CD4-positive, alpha-beta memory T cell (primary cell): ENCODE results near the gene FCF1. TPM values are rescaled to one million over a fixed set of nuclear protein-coding genes. Genes with fewer than 3 reads are reported as not detected.

ENCODE experiments used
- CTCF ChIA-PET: fragments of 350-600 bp; sonication (Branson Sonifier 250); formaldehyde crosslinking; loops from one replicate; lab custom pipeline; 2021; ENCODE audit warnings: inconsistent platforms; ENCODE audit not compliant: partially characterized antibody; lab: Charles Lee
- POLR2A ChIA-PET: fragments of 350-600 bp; sonication (Branson Sonifier 250); formaldehyde crosslinking; loops from one replicate; lab custom pipeline; 2021; ENCODE audit not compliant: partially characterized antibody; lab: Charles Lee
- DNase-seq, 5 donors: peaks; one replicate each; pipeline versions ENCODE4 v3.0.0 to v3.0.0-alpha.2; 2020 to 2022; ENCODE audit warnings: mixed read lengths in 1 of 5
- H3K27ac ChIP-seq: one replicate; pipeline ENCODE4 v1.7.0; 2013; ENCODE audit warnings: low read depth, low read length
- H3K27me3 ChIP-seq: 2 replicates; pipeline ENCODE4 v1.7.0; 2013; ENCODE audit warnings: mild to moderate bottlenecking, low read length, moderate library complexity; ENCODE audit not compliant: insufficient read depth
- H3K36me3 ChIP-seq: 2 replicates; pipeline ENCODE4 v1.7.0; 2013; ENCODE audit warnings: mild to moderate bottlenecking, low read length, moderate library complexity; ENCODE audit not compliant: insufficient read depth
- H3K4me1 ChIP-seq: 2 replicates; pipeline ENCODE4 v1.7.0; 2013; ENCODE audit warnings: mild to moderate bottlenecking, low read length, moderate library complexity; ENCODE audit not compliant: insufficient read depth
- H3K4me3 ChIP-seq, 2 donors: one replicate each; pipeline ENCODE4 v1.7.0; 2013; ENCODE audit warnings: low read length in 2 of 2, mild to moderate bottlenecking in 1 of 2
- H3K9me3 ChIP-seq, 2 donors: one replicate each; pipeline ENCODE4 v1.7.0; 2013; ENCODE audit warnings: low read length in 2 of 2, control low read depth in 1 of 2; ENCODE audit not compliant: control insufficient read depth in 1 of 2
- H3K27ac Mint-ChIP-seq, 7 donors: one replicate each; pipeline ENCODE4 v1.8.0; 2020 to 2021; ENCODE audit warnings: mixed read lengths in 7 of 7, mild to moderate bottlenecking in 6 of 7, inconsistent platforms in 3 of 7, moderate library complexity in 3 of 7
- H3K27me3 Mint-ChIP-seq, 2 donors: one replicate each; pipeline ENCODE4 v1.8.0; 2020 to 2021; ENCODE audit warnings: mixed read lengths in 2 of 2
- H3K36me3 Mint-ChIP-seq, 2 donors: one replicate each; pipeline ENCODE4 v1.8.0; 2020 to 2021; ENCODE audit warnings: mixed read lengths in 2 of 2, inconsistent platforms in 1 of 2, mild to moderate bottlenecking in 1 of 2
- H3K4me1 Mint-ChIP-seq, 4 donors: one replicate each; pipeline ENCODE4 v1.8.0; 2020 to 2021; ENCODE audit warnings: mixed read lengths in 4 of 4, mild to moderate bottlenecking in 1 of 4
- H3K4me3 Mint-ChIP-seq, 8 donors: one replicate each; pipeline ENCODE4 v1.8.0; 2020 to 2021; ENCODE audit warnings: mixed read lengths in 8 of 8, mild to moderate bottlenecking in 7 of 8, moderate library complexity in 6 of 8, inconsistent platforms in 3 of 8
- H3K9me3 Mint-ChIP-seq, 8 donors: one replicate each; pipeline ENCODE4 v1.8.0; 2020 to 2021; ENCODE audit warnings: mixed read lengths in 8 of 8, mild to moderate bottlenecking in 5 of 8, inconsistent platforms in 3 of 8, moderate library complexity in 1 of 8
- intact Hi-C: fragments of 100-400 bp; cut with micrococcal nuclease; formaldehyde crosslinking; loops from one replicate; pipeline ENCODE4 v1.15.1; 2023
- polyA plus RNA-seq, 2 donors: library from polyadenylated mRNA; unstranded; fragments of 300-500 nt; fragmentation: Illumina TruSeq; gene quantifications; one replicate each; pipeline ENCODE4 v1.2.3, GENCODE V29; 2021
- total RNA-seq, 2 experiments: library from RNA; stranded (reverse); gene quantifications; one replicate each; pipeline ENCODE4 v1.2.3, GENCODE V29; 2021

The FCF1 gene
- total and polyA plus RNA-seq, 4 experiments from 2014 or later = 28.6 to 57.9 (median 46.5) TPM

DNA sequence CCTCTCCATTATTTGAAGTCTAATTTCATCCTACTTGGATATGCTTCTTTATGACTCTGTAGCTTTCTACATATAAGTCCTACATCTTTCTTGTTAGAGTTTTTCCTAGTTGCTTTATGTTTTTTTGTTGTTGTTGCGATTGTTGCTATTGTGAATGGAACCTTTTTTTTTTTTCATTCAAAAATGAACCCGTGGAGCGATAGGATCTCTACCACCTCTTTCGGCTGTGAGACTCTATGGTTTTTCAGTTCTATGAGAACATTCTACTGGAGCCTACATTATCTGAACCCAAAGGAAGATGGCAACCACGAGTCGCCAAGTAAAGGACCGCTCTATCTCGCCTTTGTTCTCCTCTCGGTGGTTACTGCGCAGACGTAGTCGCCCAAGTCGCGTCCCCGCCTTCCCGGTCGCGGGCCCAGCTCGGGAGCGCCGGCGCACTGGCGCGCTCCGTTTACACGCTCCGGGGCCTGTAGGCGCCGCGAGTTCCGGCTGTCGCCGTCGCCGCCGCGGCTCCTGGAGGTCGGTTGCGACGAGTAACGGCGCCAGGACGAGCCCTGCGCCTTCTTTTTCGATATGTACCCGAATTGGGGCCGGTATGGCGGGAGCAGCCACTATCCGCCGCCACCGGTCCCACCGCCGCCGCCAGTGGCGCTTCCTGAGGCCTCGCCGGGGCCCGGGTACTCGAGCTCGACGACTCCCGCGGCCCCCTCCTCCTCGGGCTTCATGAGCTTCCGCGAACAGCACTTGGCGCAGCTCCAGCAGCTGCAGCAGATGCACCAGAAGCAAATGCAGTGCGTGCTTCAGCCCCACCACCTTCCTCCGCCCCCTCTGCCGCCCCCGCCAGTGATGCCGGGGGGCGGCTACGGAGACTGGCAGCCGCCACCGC, 50.2 kb downstream of the FCF1 start, which contains the start of gene YLPM1:
YLPM1 (plus strand) TSS at position 400 of the 886 bp plus-strand sequence; CDS start at position 574, 174 bp downstream.
- Histone ChIP-seq H3K9me3 (no peaks in the 10 kb centered on the region), H3K4me3 (peak within 1 kb of the TSS; percentile 77), H3K36me3 (no peaks in the 10 kb centered on the region), H3K27ac (peak within 1 kb of the TSS; percentile 93), H3K27me3 (no peaks in the 10 kb centered on the region), H3K4me1 (peaks cover 50% of the 10 kb centered on the region)
- Mint-ChIP-seq H3K9me3 (no peaks in the 10 kb centered on the region), H3K27me3 (no peaks in the 10 kb centered on the region), H3K4me1 (peaks cover 33 to 54% (median 44%) of the 10 kb centered on the region in 4 donors), H3K4me3 (peak within 1 kb of the TSS; percentile 87 to 99 (median 91)), H3K27ac (peak within 1 kb of the TSS; percentile 92 to 98 (median 95)), H3K36me3 (peaks cover 5 to 27% of the 10 kb centered on the region in 2 donors)
- CTCF ChIA-PET = interaction anchor here (0.6 to 2.5 kb wide), 22 partner anchors 9 to 154 kb away, joined by 3 to 19 read pairs (median 3); partner anchors contain the start of gene LTBP2
- intact Hi-C loops = loop anchor here (1.0 to 5.0 kb wide), 8 partner anchors 30 to 460 kb away; partner anchors contain the start of genes ABCD4, AREL1, DLST and FCF1
- DNase-seq = peak; percentile 95 to 97 (median 96)
- POLR2A ChIA-PET = interaction anchor here (0.6 to 2.8 kb wide), 37 partner anchors 9 to 1705 kb away, joined by 3 to 16 read pairs (median 4); partner anchors contain the start of genes ACYP1, AREL1, EIF2B2 and ENTPD5

DNA sequence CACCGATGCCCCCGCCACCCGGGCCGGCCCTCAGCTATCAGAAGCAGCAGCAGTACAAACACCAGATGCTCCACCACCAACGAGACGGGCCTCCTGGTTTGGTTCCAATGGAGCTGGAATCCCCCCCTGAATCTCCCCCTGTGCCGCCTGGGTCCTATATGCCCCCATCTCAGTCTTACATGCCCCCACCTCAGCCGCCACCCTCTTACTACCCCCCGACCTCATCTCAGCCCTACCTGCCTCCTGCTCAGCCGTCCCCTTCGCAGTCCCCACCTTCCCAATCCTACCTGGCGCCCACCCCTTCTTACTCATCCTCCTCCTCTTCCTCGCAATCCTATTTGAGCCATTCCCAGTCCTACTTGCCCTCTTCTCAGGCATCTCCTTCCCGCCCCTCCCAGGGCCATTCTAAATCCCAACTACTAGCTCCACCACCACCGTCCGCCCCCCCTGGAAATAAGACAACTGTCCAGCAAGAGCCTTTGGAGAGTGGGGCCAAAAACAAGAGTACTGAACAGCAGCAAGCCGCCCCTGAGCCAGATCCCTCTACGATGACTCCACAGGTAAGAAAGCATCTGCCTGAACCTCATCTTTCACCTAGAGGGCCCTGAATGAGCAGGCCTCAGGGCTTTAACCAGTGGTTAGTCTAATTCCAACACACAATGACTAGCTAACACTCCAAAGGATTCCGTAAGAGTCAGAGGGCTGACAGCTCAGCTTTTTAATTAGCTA, 51.0 kb downstream of the FCF1 start:
- H3K4me1 ChIP-seq = peaks cover 56% of the 10 kb centered on the region
- H3K4me1 Mint-ChIP-seq = peaks cover 39 to 61% (median 49%) of the 10 kb centered on the region in 4 donors

DNA sequence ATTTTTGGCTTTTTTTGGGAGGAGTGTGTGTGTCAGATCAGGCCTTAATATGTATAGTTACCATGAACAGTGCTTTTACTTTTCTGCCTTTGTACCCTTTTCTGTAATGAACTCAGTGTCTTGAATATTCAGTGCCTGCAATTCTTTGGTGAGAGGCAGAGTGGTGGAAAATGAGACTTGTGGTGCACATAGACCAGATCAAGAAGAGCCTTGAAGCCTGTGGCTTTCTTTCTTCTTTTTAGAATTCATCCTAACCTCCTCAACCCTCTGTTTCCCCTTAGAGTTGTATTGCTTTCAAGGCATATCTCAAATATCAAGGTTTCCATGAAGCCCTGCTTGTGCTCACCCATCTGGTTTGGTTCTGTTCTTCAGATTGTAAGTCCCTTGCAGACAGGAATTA, 52.8 kb downstream of the FCF1 start:
- ChIA-PET POLR2A (no interaction called here), CTCF (no interaction called here)
- peaks cover 59% of the 10 kb centered on the region for H3K4me1 ChIP-seq
- intact Hi-C loops = no loop called here
- no peaks in the 10 kb centered on the region for H3K9me3 ChIP-seq
- peak overlapping the region; percentile 93 for H3K27ac ChIP-seq
- Mint-ChIP-seq H3K4me1 (peaks cover 41 to 69% (median 55%) of the 10 kb centered on the region in 4 donors), H3K4me3 (peak overlapping the region; percentile 87 to 99 (median 91)), H3K27ac (peak overlapping the region in 6 of 7 donors; percentile 2 to 93 (median 76)), H3K9me3 (peaks cover 0 to 1% (median 0%) of the 10 kb centered on the region in 8 donors), H3K36me3 (peaks cover 10 to 33% of the 10 kb centered on the region in 2 donors), H3K27me3 (no peaks in the 10 kb centered on the region)
- H3K36me3 ChIP-seq = no peaks in the 10 kb centered on the region
- H3K27me3 ChIP-seq = no peaks in the 10 kb centered on the region
- peak overlapping the region; percentile 0 to 77 for H3K4me3 ChIP-seq
- peak in 2 of 5 donors; percentile 16 to 25 for DNase-seq

More for the DNA sequence above, 51.0 kb downstream of the FCF1 start:
- H3K36me3 Mint-ChIP-seq = peaks cover 8 to 31% of the 10 kb centered on the region in 2 donors
- H3K9me3 Mint-ChIP-seq = no peaks in the 10 kb centered on the region
- H3K4me3 Mint-ChIP-seq = peak overlapping the region; percentile 87 to 99 (median 91)
- H3K27me3 ChIP-seq = no peaks in the 10 kb centered on the region
- H3K9me3 ChIP-seq = no peaks in the 10 kb centered on the region
- H3K4me3 ChIP-seq = peak overlapping the region; percentile 77
- no peaks in the 10 kb centered on the region for H3K36me3 ChIP-seq
- ChIA-PET CTCF (interaction anchor here (0.7 to 2.5 kb wide), 14 partner anchors 8 to 155 kb away, joined by 3 to 19 read pairs (median 3); partner anchors contain the start of gene LTBP2), POLR2A (interaction anchor here (1.0 to 2.8 kb wide), 26 partner anchors 8 to 1706 kb away, joined by 3 to 16 read pairs (median 6); partner anchors contain the start of genes AREL1, ENTPD5, FCF1 and LTBP2)
- DNase-seq = peak in 4 of 5 donors; percentile 8 to 41 (median 10)
- no peaks in the 10 kb centered on the region for H3K27me3 Mint-ChIP-seq
- intact Hi-C loops = loop anchor here (1.0 to 5.0 kb wide), 8 partner anchors 29 to 461 kb away; partner anchors contain the start of genes ABCD4, AREL1, DLST and FCF1
- H3K27ac ChIP-seq = peak overlapping the region; percentile 93
- H3K27ac Mint-ChIP-seq = peak overlapping the region; percentile 92 to 98 (median 95)

- peaks cover 43 to 64% (median 53%) of the 10 kb centered on the region in 4 donors for H3K4me1 Mint-ChIP-seq
- Histone ChIP-seq H3K9me3 (no peaks in the 10 kb centered on the region), H3K4me1 (peaks cover 29% of the 10 kb centered on the region), H3K36me3 (peaks cover 3% of the 10 kb centered on the region), H3K27ac (no peak overlapping the region), H3K4me3 (no peak overlapping the region), H3K27me3 (no peaks in the 10 kb centered on the region)
- peak overlapping the region in 5 of 7 donors; percentile 10 to 83 (median 30) for H3K27ac Mint-ChIP-seq
- DNase-seq = no peak
- peaks cover 0 to 1% (median 0%) of the 10 kb centered on the region in 8 donors for H3K9me3 Mint-ChIP-seq
- H3K4me3 Mint-ChIP-seq = peak overlapping the region in 1 of 8 donors; percentile 31
- ChIA-PET CTCF (interaction anchor here (2.2 kb wide), 1 partner anchor 8 kb away, joined by 7 read pairs; the partner anchor contains the start of gene YLPM1), POLR2A (interaction anchor here (1.5 kb wide), 1 partner anchor 8 kb away, joined by 7 read pairs; the partner anchor contains the start of gene YLPM1)
- H3K27me3 Mint-ChIP-seq = no peaks in the 10 kb centered on the region
- peaks cover 12 to 46% of the 10 kb centered on the region in 2 donors for H3K36me3 Mint-ChIP-seq
- intact Hi-C loops = no loop called here
Measured at GRCh38 chr14:74771399-74771798, 58.5 kb downstream of the FCF1 start.

DNA sequence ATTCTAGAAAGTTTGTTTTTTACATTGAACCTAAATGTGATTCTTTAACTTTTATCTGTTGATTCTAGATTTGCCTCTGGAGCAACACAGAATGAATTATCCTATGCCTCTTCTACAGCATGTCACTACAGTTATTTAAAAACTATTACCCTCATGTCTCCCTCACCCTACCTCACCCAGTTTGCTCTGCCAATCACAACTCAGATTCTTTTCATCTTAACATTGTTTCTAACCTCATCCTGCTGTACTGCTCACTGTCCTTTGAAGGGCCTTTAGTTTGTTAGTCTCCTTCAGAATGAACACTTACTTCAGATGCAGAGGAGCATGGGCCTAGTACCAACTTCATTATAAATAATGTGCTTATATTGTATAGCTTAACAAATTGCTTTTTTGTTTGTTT, 71.7 kb downstream of the FCF1 start:
- no peak overlapping the region for H3K4me3 ChIP-seq
- ChIA-PET POLR2A (interaction anchor here (1.9 kb wide), 1 partner anchor 21 kb away, joined by 14 read pairs; the partner anchor contains the start of gene YLPM1), CTCF (interaction anchor here (1.6 kb wide), 1 partner anchor 22 kb away, joined by 4 read pairs; the partner anchor contains the start of gene YLPM1)
- intact Hi-C loops = no loop called here
- no peak for DNase-seq
- no peak overlapping the region for H3K27ac ChIP-seq
- Mint-ChIP-seq H3K4me1 (peaks cover 18 to 44% (median 27%) of the 10 kb centered on the region in 4 donors), H3K27me3 (no peaks in the 10 kb centered on the region), H3K4me3 (peak overlapping the region in 1 of 8 donors; percentile 41), H3K36me3 (peaks cover 46 to 66% of the 10 kb centered on the region in 2 donors), H3K27ac (peak overlapping the region in 6 of 7 donors; percentile 8 to 82 (median 58)), H3K9me3 (no peaks in the 10 kb centered on the region)
- H3K27me3 ChIP-seq = no peaks in the 10 kb centered on the region
- peaks cover 6% of the 10 kb centered on the region for H3K4me1 ChIP-seq
- H3K36me3 ChIP-seq = peaks cover 33% of the 10 kb centered on the region
- H3K9me3 ChIP-seq = no peaks in the 10 kb centered on the region

DNA sequence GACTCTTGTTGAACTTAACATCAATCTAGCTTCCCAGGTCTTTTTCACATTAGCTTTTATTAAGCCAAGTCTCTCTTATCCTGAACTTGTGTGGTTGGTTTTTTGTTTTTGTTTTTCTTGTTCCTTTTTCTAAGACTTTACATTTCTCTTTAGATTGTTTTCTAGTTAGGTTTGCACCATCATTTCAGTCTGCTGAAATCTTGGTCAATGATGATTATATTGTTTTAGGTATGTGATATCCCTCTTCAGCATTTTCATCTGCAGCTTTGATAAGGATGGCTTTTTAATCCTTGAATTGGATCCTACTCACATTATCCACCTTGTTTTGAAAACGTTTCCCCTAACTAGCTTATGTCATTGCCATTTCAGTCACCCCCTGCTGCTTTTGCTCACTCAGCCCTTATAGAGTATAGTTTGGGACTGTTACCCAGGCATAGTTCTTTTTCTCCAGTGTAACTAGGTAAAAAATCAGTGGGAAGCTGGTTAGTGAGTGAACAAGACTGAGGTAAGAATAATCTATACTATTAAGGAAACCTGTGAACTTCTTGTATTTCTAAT, 72.2 kb downstream of the FCF1 start:
- H3K9me3 Mint-ChIP-seq = no peaks in the 10 kb centered on the region
- H3K27me3 ChIP-seq = no peaks in the 10 kb centered on the region
- H3K4me1 Mint-ChIP-seq = peaks cover 19 to 44% (median 27%) of the 10 kb centered on the region in 4 donors
- H3K4me3 ChIP-seq = no peak overlapping the region
- ChIA-PET CTCF (interaction anchor here (0.6 to 1.6 kb wide), 4 partner anchors 13 to 176 kb away, joined by 3 to 5 read pairs (median 4); partner anchors contain the start of gene YLPM1), POLR2A (interaction anchor here (0.8 to 1.9 kb wide), 2 partner anchors 22 to 26 kb away, joined by 4 to 14 read pairs; partner anchors contain the start of gene YLPM1)
- H3K36me3 ChIP-seq = peaks cover 33% of the 10 kb centered on the region
- H3K27ac Mint-ChIP-seq = peak overlapping the region; percentile 8 to 82 (median 70)
- H3K4me1 ChIP-seq = peaks cover 6% of the 10 kb centered on the region
- H3K4me3 Mint-ChIP-seq = no peak overlapping the region
- H3K9me3 ChIP-seq = no peaks in the 10 kb centered on the region
- H3K36me3 Mint-ChIP-seq = peaks cover 46 to 66% of the 10 kb centered on the region in 2 donors
- intact Hi-C loops = no loop called here
- H3K27me3 Mint-ChIP-seq = no peaks in the 10 kb centered on the region
- no peak for DNase-seq
- no peak overlapping the region for H3K27ac ChIP-seq
